Sigmoid colon (tissue), 4 donors: ENCODE results near the gene RAVER2.

Source experiments
- CTCF ChIP-seq, 4 experiments: fragments of 450-650 bp in 3 of 4; fragments of 200-600 bp in 1 of 4; IDR thresholded peaks; one replicate each; pipeline ENCODE4 v1.5.1; 2016 to 2019; ENCODE audit warnings: antibody characterized with exemption in 4 of 4, mild to moderate bottlenecking in 3 of 4, moderate library complexity in 2 of 4
- EP300 ChIP-seq, 4 donors: sonication (generic); formaldehyde crosslinking; IDR thresholded peaks; one replicate each; pipeline ENCODE4 v1.6.1; 2017; ENCODE audit warnings: antibody characterized with exemption in 4 of 4
- POLR2A ChIP-seq, 2 donors: fragments of 450-650 bp; IDR thresholded peaks; one replicate each; pipeline ENCODE4 v1.6.1; 2016; ENCODE audit warnings: antibody characterized with exemption in 2 of 2, mild to moderate bottlenecking in 2 of 2, moderate library complexity in 2 of 2
- POLR2AphosphoS5 ChIP-seq, 4 donors: sonication (generic); formaldehyde crosslinking; IDR thresholded peaks; one replicate each; pipeline ENCODE4 v1.6.1; 2017; ENCODE audit warnings: antibody characterized with exemption in 4 of 4

- TF ChIP-seq CTCF (IDR thresholded peaks at IDR 0.05), result no peak
- no peak for TF ChIP-seq POLR2A (IDR thresholded peaks at IDR 0.05)
- TF ChIP-seq POLR2AphosphoS5 (IDR thresholded peaks at IDR 0.05), result no peak
- TF ChIP-seq EP300 (IDR thresholded peaks at IDR 0.05), result no peak
Measured at GRCh38 chr1:64769971-64770370, 25.1 kb downstream of the RAVER2 start.
